ENCODE measurements around the gene CACNA1H. TPM values are rescaled to one million over a fixed set of nuclear protein-coding genes. Genes with fewer than 3 reads are reported as not detected.
"Not testable (repeated sequence)": the region's sequence is repeated elsewhere in the genome, so short reads cannot be mapped to it uniquely, and the experiment has no call there.

CACNA1H gene
- total and polyA plus RNA-seq, 7 donors = 0.46 to 181 (median 37.0) TPM

- peak; percentile 64 for DNase-seq
- H3K36me3 ChIP-seq; intact Hi-C loops (cut with DNase I); H3K9me3 ChIP-seq; H3K4me3 ChIP-seq; H3K27ac ChIP-seq; H3K27me3 ChIP-seq: not testable (repeated sequence)
- WGBS, 2 donors = 54 to 65% methylated on average over 14 of the region's 14 CpGs
- peaks cover 0 to 19% (median 15%) of the 10 kb centered on the region in 4 donors for H3K4me1 ChIP-seq
- peak in 2 of 4 donors; percentile 48 to 58 for TF ChIP-seq POLR2AphosphoS5 (IDR thresholded peaks at IDR 0.05)
These were observed 73.8 kb downstream of the CACNA1H start for GRCh38 chr16:1226692-1227091.

GRCh38 chr16:1228227-1228626 lies 75.3 kb downstream of the CACNA1H start:
- H3K27ac ChIP-seq; H3K36me3 ChIP-seq; H3K27me3 ChIP-seq; H3K9me3 ChIP-seq; intact Hi-C loops (cut with DNase I); H3K4me3 ChIP-seq: not testable (repeated sequence)
- TF ChIP-seq POLR2AphosphoS5 (IDR thresholded peaks at IDR 0.05) = peak in 1 of 4 donors; percentile 32
- WGBS, 2 donors = 75 to 76% methylated on average over 7 of the region's 7 CpGs
- H3K4me1 ChIP-seq = peaks cover 0 to 19% (median 15%) of the 10 kb centered on the region in 4 donors
- DNase-seq = peak; percentile 64

DNA sequence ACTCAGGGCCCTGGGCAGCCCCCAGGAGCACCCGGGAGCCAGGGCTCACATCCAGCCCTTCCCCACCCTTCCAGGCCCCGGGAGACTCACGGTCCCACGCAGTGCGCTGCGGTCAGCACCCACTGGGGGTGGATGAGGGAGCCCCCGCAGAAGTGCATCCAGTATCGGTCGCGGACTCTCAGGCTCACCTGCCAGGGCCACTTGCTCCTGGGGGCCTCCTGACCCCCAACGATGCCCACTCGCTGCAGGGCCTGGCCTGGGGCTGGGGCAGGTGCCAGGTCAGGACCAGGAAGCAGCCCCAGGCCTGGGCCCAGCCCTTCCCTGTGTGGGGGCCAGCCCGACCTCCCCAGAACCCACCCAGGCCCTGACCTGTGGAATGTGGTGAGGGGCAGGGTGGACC lies 76.6 kb downstream of the CACNA1H start:
- H3K27me3 ChIP-seq; H3K27ac ChIP-seq; H3K9me3 ChIP-seq; H3K36me3 ChIP-seq; intact Hi-C loops (cut with DNase I); H3K4me3 ChIP-seq: not testable (repeated sequence)
- peak; percentile 14 for DNase-seq
- peaks cover 0 to 19% (median 14%) of the 10 kb centered on the region in 4 donors for H3K4me1 ChIP-seq
- WGBS, 2 donors = 88% methylated on average over 10 to 12 of the region's 13 CpGs

DNA sequence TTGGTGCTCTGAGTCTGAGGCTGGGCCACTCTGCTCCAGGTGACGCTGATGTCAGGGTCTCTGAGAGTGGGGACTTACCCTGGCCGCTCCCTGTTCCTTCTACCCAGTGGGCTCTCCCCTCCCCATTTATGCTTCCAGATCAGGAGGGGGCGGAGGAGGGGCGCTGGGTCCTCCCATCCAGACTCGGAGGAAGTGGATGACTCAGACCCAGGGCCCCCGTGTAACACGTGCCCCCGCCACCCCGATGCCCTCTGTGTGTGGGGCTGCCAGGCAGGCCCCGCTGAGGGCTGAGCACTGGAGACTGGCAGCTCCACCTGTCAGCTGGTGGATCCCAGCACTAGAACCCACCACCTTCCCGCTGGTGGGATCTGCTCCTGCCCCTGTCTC lies 77.2 kb downstream of the CACNA1H start, which contains the start of gene TPSB2:
Gene TPSB2 (minus strand): TSS at position 101 of the 387 bp plus-strand sequence. CDS start 233 bp downstream, outside the sequence.
- peaks cover 0 to 17% (median 11%) of the 10 kb centered on the region in 4 donors for H3K4me1 ChIP-seq
- H3K9me3 ChIP-seq; H3K4me3 ChIP-seq; intact Hi-C loops (cut with DNase I); H3K36me3 ChIP-seq; DNase-seq; H3K27ac ChIP-seq; H3K27me3 ChIP-seq: not testable (repeated sequence)
- 76% methylated on average over 4 to 5 of the region's 11 CpGs for WGBS, 2 donors

GRCh38 chr16:1230471-1231212 lies 77.7 kb downstream of the CACNA1H start:
- H3K36me3 ChIP-seq; H3K27ac ChIP-seq; intact Hi-C loops (cut with DNase I); H3K27me3 ChIP-seq; H3K4me3 ChIP-seq; H3K9me3 ChIP-seq: not testable (repeated sequence)
- DNase-seq = peak; percentile 55
- 80 to 87% methylated on average over 17 of the region's 17 CpGs for WGBS, 2 donors
- peaks cover 0 to 11% (median 7%) of the 10 kb centered on the region in 4 donors for H3K4me1 ChIP-seq
- TF ChIP-seq POLR2AphosphoS5 (IDR thresholded peaks at IDR 0.05) = peak in 1 of 4 donors; percentile 8

- H3K4me1 ChIP-seq; intact Hi-C loops (cut with DNase I); H3K4me3 ChIP-seq; H3K9me3 ChIP-seq; H3K27ac ChIP-seq; H3K27me3 ChIP-seq; H3K36me3 ChIP-seq: not testable (repeated sequence)
- peak; percentile 39 for DNase-seq
- whole genome bisulfite sequencing, 2 donors = 78 to 86% methylated on average over 7 of the region's 7 CpGs
These were observed 78.4 kb downstream of the CACNA1H start for GRCh38 chr16:1231301-1231700.

DNA sequence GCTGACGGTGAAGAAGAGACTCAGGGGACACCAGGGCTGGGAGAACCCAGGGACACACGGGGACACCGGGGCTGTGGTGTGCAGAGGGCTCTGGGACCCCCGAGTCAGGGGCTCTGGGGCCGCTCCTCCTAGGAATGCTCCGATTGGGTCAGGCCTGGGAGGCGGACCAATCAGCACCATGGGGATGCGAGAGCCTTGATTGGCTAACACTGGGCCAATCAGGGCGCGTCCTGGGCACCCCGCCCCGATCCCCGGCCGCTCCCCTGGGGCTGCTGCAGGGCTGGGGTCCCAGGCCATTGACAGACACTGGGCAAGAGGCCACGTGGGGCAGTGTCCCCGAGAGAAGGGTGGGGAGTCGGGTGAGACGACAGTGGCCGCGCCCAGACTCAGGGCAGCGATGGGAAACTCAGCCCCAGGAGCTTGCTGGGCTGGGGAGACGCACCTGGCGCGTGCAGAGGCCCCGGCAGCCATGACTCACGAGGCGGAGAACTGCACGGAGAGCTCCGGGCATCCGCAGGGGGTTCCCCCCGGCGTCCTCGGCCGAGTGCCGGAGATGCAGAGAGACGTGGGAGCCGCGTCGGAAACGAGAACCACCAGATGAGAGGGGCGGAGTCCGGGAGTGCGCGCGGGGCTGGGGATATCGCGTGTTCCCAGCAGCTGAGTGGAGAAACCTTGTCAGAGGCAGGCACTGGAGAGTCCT lies 79.3 kb downstream of the CACNA1H start:
- WGBS, 2 donors = no CpG with 5 or more reads among the region's 47 CpGs
- H3K27me3 ChIP-seq; H3K4me1 ChIP-seq; DNase-seq; intact Hi-C loops (cut with DNase I); H3K36me3 ChIP-seq; H3K9me3 ChIP-seq; H3K4me3 ChIP-seq; H3K27ac ChIP-seq: not testable (repeated sequence)

GRCh38 chr16:1236659-1237058 lies 83.8 kb downstream of the CACNA1H start:
- DNase-seq; H3K9me3 ChIP-seq; H3K27ac ChIP-seq; H3K4me1 ChIP-seq; H3K27me3 ChIP-seq; intact Hi-C loops (cut with DNase I); H3K4me3 ChIP-seq; H3K36me3 ChIP-seq: not testable (repeated sequence)
- WGBS, 2 donors = no CpG with 5 or more reads among the region's 29 CpGs

- H3K4me3 ChIP-seq = no peak overlapping the region
- H3K27me3 ChIP-seq = no peaks in the 10 kb centered on the region
- no peaks in the 10 kb centered on the region for H3K36me3 ChIP-seq
- peak; percentile 3 for DNase-seq
- H3K27ac ChIP-seq = no peak overlapping the region
- H3K4me1 ChIP-seq = no peaks in the 10 kb centered on the region
- TF ChIP-seq POLR2AphosphoS5 (IDR thresholded peaks at IDR 0.05) = no peak
- TF ChIP-seq, protein P1, sequence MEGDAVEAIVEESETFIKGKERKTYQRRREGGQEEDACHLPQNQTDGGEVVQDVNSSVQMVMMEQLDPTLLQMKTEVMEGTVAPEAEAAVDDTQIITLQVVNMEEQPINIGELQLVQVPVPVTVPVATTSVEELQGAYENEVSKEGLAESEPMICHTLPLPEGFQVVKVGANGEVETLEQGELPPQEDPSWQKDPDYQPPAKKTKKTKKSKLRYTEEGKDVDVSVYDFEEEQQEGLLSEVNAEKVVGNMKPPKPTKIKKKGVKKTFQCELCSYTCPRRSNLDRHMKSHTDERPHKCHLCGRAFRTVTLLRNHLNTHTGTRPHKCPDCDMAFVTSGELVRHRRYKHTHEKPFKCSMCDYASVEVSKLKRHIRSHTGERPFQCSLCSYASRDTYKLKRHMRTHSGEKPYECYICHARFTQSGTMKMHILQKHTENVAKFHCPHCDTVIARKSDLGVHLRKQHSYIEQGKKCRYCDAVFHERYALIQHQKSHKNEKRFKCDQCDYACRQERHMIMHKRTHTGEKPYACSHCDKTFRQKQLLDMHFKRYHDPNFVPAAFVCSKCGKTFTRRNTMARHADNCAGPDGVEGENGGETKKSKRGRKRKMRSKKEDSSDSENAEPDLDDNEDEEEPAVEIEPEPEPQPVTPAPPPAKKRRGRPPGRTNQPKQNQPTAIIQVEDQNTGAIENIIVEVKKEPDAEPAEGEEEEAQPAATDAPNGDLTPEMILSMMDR (IDR thresholded peaks at IDR 0.05) = no peak
- TF ChIP-seq EP300 (IDR thresholded peaks at IDR 0.05) = no peak
- TF ChIP-seq POLR2A (IDR thresholded peaks at IDR 0.05) = no peak
- 68 to 85% methylated on average over 9 of the region's 9 CpGs for WGBS, 2 donors
- intact Hi-C loops (cut with DNase I) = no loop called here
- no peaks in the 10 kb centered on the region for H3K9me3 ChIP-seq
These were observed 85.1 kb downstream of the CACNA1H start for GRCh38 chr16:1237990-1238389.

- H3K9me3 ChIP-seq; H3K27me3 ChIP-seq; H3K36me3 ChIP-seq; intact Hi-C loops (cut with DNase I); H3K27ac ChIP-seq; H3K4me3 ChIP-seq; H3K4me1 ChIP-seq: not testable (repeated sequence)
- 78 to 79% methylated on average over 19 to 20 of the region's 23 CpGs for WGBS, 2 donors
- peak; percentile 32 for DNase-seq
These were observed 86.0 kb downstream of the CACNA1H start for GRCh38 chr16:1238909-1239308.

GRCh38 chr16:1239575-1239974 lies 86.7 kb downstream of the CACNA1H start:
- H3K36me3 ChIP-seq; intact Hi-C loops (cut with DNase I); H3K27me3 ChIP-seq; H3K4me1 ChIP-seq; H3K27ac ChIP-seq; H3K9me3 ChIP-seq; H3K4me3 ChIP-seq: not testable (repeated sequence)
- WGBS, 2 donors = 83 to 91% methylated on average over 9 of the region's 9 CpGs
- peak; percentile 60 for DNase-seq
